Esophagus muscularis mucosa (tissue), 3 donors: ENCODE results near the gene MIOS.

Experiments
- POLR2A ChIP-seq: fragments of 450-650 bp; IDR thresholded peaks from one replicate; pipeline ENCODE4 v1.6.1; 2017; ENCODE audit warnings: antibody characterized with exemption, moderate library complexity, mild to moderate bottlenecking, low read depth
- POLR2AphosphoS5 ChIP-seq, 2 donors: sonication (generic); formaldehyde crosslinking; IDR thresholded peaks; one replicate each; pipeline ENCODE4 v1.6.1; 2017; ENCODE audit warnings: antibody characterized with exemption in 2 of 2
- TF ChIP-seq, protein P1 (sequence below), 3 experiments: fragments of 200-600 bp in 2 of 3; fragments of 450-650 bp in 1 of 3; sonication (generic) in 2 of 3; IDR thresholded peaks; one replicate each; pipeline ENCODE4 v1.5.1; 2017 to 2019; ENCODE audit warnings: antibody characterized with exemption in 3 of 3, mild to moderate bottlenecking in 2 of 3, moderate library complexity in 1 of 3

DNA sequence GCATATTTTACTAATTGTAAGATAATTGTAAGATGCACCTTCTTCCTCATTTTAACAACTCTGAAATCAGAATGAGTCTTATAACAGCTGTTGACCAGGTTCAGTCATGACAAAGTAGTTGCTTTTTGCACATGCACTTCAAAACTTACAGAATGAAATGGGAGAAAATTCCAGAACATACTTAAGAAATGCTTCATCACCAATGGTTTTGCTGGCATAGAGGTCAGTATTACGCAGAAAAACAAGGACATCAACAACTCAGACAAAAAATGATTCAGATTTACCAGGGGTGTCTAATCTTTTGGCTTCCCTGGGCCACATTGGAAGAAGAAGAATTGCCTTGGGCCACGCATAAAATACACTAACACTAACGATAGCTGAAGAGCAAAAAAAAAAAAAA, 44.3 kb upstream of the MIOS start:
- TF ChIP-seq, protein P1, sequence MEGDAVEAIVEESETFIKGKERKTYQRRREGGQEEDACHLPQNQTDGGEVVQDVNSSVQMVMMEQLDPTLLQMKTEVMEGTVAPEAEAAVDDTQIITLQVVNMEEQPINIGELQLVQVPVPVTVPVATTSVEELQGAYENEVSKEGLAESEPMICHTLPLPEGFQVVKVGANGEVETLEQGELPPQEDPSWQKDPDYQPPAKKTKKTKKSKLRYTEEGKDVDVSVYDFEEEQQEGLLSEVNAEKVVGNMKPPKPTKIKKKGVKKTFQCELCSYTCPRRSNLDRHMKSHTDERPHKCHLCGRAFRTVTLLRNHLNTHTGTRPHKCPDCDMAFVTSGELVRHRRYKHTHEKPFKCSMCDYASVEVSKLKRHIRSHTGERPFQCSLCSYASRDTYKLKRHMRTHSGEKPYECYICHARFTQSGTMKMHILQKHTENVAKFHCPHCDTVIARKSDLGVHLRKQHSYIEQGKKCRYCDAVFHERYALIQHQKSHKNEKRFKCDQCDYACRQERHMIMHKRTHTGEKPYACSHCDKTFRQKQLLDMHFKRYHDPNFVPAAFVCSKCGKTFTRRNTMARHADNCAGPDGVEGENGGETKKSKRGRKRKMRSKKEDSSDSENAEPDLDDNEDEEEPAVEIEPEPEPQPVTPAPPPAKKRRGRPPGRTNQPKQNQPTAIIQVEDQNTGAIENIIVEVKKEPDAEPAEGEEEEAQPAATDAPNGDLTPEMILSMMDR (IDR thresholded peaks at IDR 0.05) = no peak
- no peak for TF ChIP-seq POLR2A
- TF ChIP-seq POLR2AphosphoS5 (IDR thresholded peaks at IDR 0.05) = no peak
